Stomach (tissue), 9 donors: ENCODE data around the gene ELP4. TPM values are rescaled to one million over a fixed set of nuclear protein-coding genes. Genes with fewer than 3 reads are reported as not detected.

Experiments
- DNase-seq, 2 donors: peaks; one replicate each; pipeline versions ENCODE4 v3.0.0 to v3.0.0-alpha.2; 2013 to 2019
- H3K27ac ChIP-seq, 5 donors: fragments of 200-600 bp in 4 of 5; sonication (generic) in 4 of 5; one replicate each; pipeline ENCODE4 v1.5.1; 2013 to 2019; ENCODE audit warnings: mild to moderate bottlenecking in 1 of 5, moderate library complexity in 1 of 5
- H3K27me3 ChIP-seq, 3 donors: fragments of 200-600 bp; sonication (generic); one replicate each; pipeline ENCODE4 v1.5.1; 2017 to 2019; ENCODE audit warnings: mixed run types in 1 of 3
- H3K36me3 ChIP-seq, 4 donors: fragments of 200-600 bp; sonication (generic); 1 replicate in 3 of 4; 2 replicates in 1 of 4; pipeline ENCODE4 v1.5.1; 2016 to 2019
- H3K4me1 ChIP-seq, 4 donors: fragments of 200-600 bp; sonication (generic); one replicate each; pipeline ENCODE4 v1.5.1; 2016 to 2019
- H3K4me3 ChIP-seq, 4 donors: fragments of 200-600 bp; sonication (generic) in 3 of 4; one replicate each; pipeline ENCODE4 v1.5.1; 2016 to 2019; ENCODE audit warnings: mild to moderate bottlenecking in 1 of 4
- H3K9me3 ChIP-seq, 4 donors: fragments of 200-600 bp; sonication (generic); one replicate each; pipeline ENCODE4 v1.5.1; 2016 to 2019
- CTCF ChIP-seq, 7 experiments: fragments of 450-650 bp in 4 of 7; fragments of 200-600 bp in 3 of 7; sonication (generic) in 3 of 7; IDR thresholded peaks; one replicate each; pipeline ENCODE4 v1.5.1; 2016 to 2019; ENCODE audit warnings: antibody characterized with exemption in 7 of 7, control low read depth in 2 of 7, mild to moderate bottlenecking in 1 of 7
- EP300 ChIP-seq: sonication (generic); formaldehyde crosslinking; IDR thresholded peaks from one replicate; pipeline ENCODE4 v1.6.1; 2017; ENCODE audit warnings: antibody characterized with exemption
- POLR2A ChIP-seq, 4 donors: fragments of 450-650 bp; IDR thresholded peaks; one replicate each; pipeline ENCODE4 v1.6.1; 2016; ENCODE audit warnings: antibody characterized with exemption in 4 of 4, control low read depth in 2 of 4, mild to moderate bottlenecking in 1 of 4, moderate library complexity in 1 of 4
- POLR2AphosphoS5 ChIP-seq, 3 donors: sonication (generic); formaldehyde crosslinking; IDR thresholded peaks; one replicate each; pipeline ENCODE4 v1.6.1; 2016; ENCODE audit warnings: antibody characterized with exemption in 3 of 3
- WGBS, 5 donors: extraction: QIAGEN DNeasy Blood & Tissue Kit in 3 of 5; methylation state at CpG; one replicate each; pipeline versions ENCODE4 v1.1.5 to v1.1.7; 2013 to 2018; 5-methylcytosine and 5-hydroxymethylcytosine counted together
- intact Hi-C: fragments of 100-400 bp; cut with DNase I; formaldehyde crosslinking; loops from one replicate; pipeline ENCODE4 v1.15.1; 2023; ENCODE audit warnings: low total_unique reads
- polyA plus RNA-seq, 3 donors: library from polyadenylated mRNA; stranded (reverse); fragments of 200-250 nt; gene quantifications; one replicate each; pipeline ENCODE4 v1.2.3, GENCODE V29; 2013
- total RNA-seq, 5 donors: library from RNA; depleted of rRNA; stranded (reverse); fragments of >200 nt; gene quantifications; one replicate each; pipeline versions ENCODE4 v1.1.0 to v1.2.3, GENCODE V29; 2014 to 2016
- donor health status: healthy with polysubstance abuse.
- donor health status: Bipolar disorder and iron deficiency.
- donor health status: healthy.

The ELP4 gene
- total and polyA plus RNA-seq, 8 donors, result 8.3 to 70.0 (median 20.9) TPM

GRCh38 chr11:31500560-31500959 is 9.0 kb upstream of the ELP4 start:
- TF ChIP-seq POLR2AphosphoS5 (IDR thresholded peaks at IDR 0.05) (no peak), EP300 (no peak), CTCF (IDR thresholded peaks at IDR 0.05) (no peak), POLR2A (IDR thresholded peaks at IDR 0.05) (no peak)
- no peaks in the 10 kb centered on the region for H3K27me3 ChIP-seq
- WGBS, 5 donors, result 78 to 94% (median 87%) methylated on average over 2 of the region's 2 CpGs
- H3K27ac ChIP-seq, result no peak overlapping the region
- no peaks in the 10 kb centered on the region for H3K9me3 ChIP-seq
- H3K36me3 ChIP-seq, result peaks cover 0 to 15% (median 9%) of the 10 kb centered on the region in 4 donors
- H3K4me1 ChIP-seq, result peaks cover 0 to 9% (median 0%) of the 10 kb centered on the region in 4 donors
- no peak overlapping the region for H3K4me3 ChIP-seq
- intact Hi-C loops, result no loop called here
- no peak for DNase-seq

GRCh38 chr11:31509051-31509428 is 527 bp upstream of the ELP4 start:
- Histone ChIP-seq H3K36me3 (peaks cover 0 to 13% (median 6%) of the 10 kb centered on the region in 4 donors), H3K27me3 (no peaks in the 10 kb centered on the region), H3K4me1 (peaks cover 0 to 43% (median 26%) of the 10 kb centered on the region in 4 donors), H3K4me3 (peak overlapping the region; percentile 73 to 94 (median 88)), H3K27ac (peak overlapping the region; percentile 49 to 88 (median 83)), H3K9me3 (no peaks in the 10 kb centered on the region)
- intact Hi-C loops, result no loop called here
- no peak for DNase-seq
- TF ChIP-seq POLR2AphosphoS5 (IDR thresholded peaks at IDR 0.05) (no peak), EP300 (no peak), POLR2A (IDR thresholded peaks at IDR 0.05) (no peak), CTCF (IDR thresholded peaks at IDR 0.05) (no peak)
- WGBS, 5 donors, result 1 to 2% (median 1%) methylated on average over 8 of the region's 8 CpGs

DNA sequence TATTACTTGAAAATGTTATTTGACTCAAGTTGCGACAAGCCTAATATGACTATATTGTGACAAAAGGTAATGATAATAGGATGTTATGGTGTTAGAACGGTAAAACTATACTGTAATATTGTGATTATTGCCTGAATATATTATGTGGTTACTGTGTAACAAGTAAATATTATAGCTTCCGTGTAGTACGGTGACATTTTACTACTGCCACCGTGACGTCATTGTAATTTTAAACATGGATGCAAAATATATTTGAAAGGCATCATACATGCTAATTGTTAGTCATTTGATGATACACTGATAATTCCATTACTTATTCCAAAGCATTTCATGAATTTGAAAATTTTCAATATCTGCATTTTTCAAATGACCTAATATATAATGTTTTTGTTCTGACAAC is 2.5 kb downstream of the ELP4 start:
- Histone ChIP-seq H3K9me3 (no peaks in the 10 kb centered on the region), H3K4me1 (peaks cover 0 to 41% (median 22%) of the 10 kb centered on the region in 4 donors), H3K4me3 (no peak overlapping the region), H3K27me3 (no peaks in the 10 kb centered on the region), H3K27ac (no peak overlapping the region), H3K36me3 (no peaks in the 10 kb centered on the region)
- DNase-seq, result no peak
- TF ChIP-seq CTCF (IDR thresholded peaks at IDR 0.05) (no peak), EP300 (no peak)
- WGBS, 5 donors, result 86 to 99% (median 93%) methylated on average over 6 of the region's 6 CpGs
- intact Hi-C loops, result no loop called here

GRCh38 chr11:31521497-31522150 is 12.1 kb downstream of the ELP4 start:
- no peak for DNase-seq
- TF ChIP-seq CTCF (IDR thresholded peaks at IDR 0.05) (no peak), EP300 (no peak), POLR2A (IDR thresholded peaks at IDR 0.05) (no peak), POLR2AphosphoS5 (IDR thresholded peaks at IDR 0.05) (no peak)

More at GRCh38 chr11:31521497-31522150, 12.1 kb downstream of the ELP4 start:
- H3K27ac ChIP-seq, result no peak overlapping the region
- intact Hi-C loops, result no loop called here
- no peaks in the 10 kb centered on the region for H3K4me1 ChIP-seq
- no peaks in the 10 kb centered on the region for H3K9me3 ChIP-seq
- peaks cover 0 to 6% (median 0%) of the 10 kb centered on the region in 4 donors for H3K36me3 ChIP-seq
- H3K27me3 ChIP-seq, result no peaks in the 10 kb centered on the region
- H3K4me3 ChIP-seq, result no peak overlapping the region
